ENCODE measurements around the gene RUNDC3A.

Gene RUNDC3A

GRCh38 chr17:44308320-44308818 is at the start of gene RUNDC3A:
Gene RUNDC3A, plus strand, starts transcription at chr17:44308601. Its CDS starts 232 bp downstream, at chr17:44308833.
- peak within 1 kb of the TSS; percentile 57 for H3K4me2 ChIP-seq (ENCODE audit: low read length)
- H3K9ac ChIP-seq = peak within 1 kb of the TSS; percentile 21
- no peaks in the 10 kb centered on the region for H3K27me3 ChIP-seq (ENCODE audit: control insufficient read depth, insufficient read depth, low read length)
- peaks cover 18% of the 10 kb centered on the region for H3K4me1 ChIP-seq
- no peaks in the 10 kb centered on the region for H3K36me3 ChIP-seq (ENCODE audit: control insufficient read depth, insufficient read depth, low read length)
- H3K79me2 ChIP-seq = peaks cover 12% of the 10 kb centered on the region
- H2AFZ ChIP-seq = peak within 1 kb of the TSS; percentile 74
- no peak for TF ChIP-seq CTCF (IDR thresholded peaks at IDR 0.05)
- no peaks in the 10 kb centered on the region for H3K9me3 ChIP-seq (ENCODE audit: control insufficient read depth, low read length)
- H3K4me3 ChIP-seq (ENCODE audit: low read depth, low read length) = peak within 1 kb of the TSS; percentile 40
- peak within 1 kb of the TSS; percentile 94 for H3K27ac ChIP-seq

- Histone ChIP-seq H3K27me3 (ENCODE audit: control insufficient read depth, insufficient read depth, low read length) (no peaks in the 10 kb centered on the region), H3K27ac (no peak overlapping the region), H3K4me3 (ENCODE audit: low read depth, low read length) (no peak overlapping the region), H3K79me2 (no peaks in the 10 kb centered on the region), H2AFZ (no peak overlapping the region), H3K4me2 (ENCODE audit: low read length) (no peak overlapping the region), H3K9me3 (ENCODE audit: control insufficient read depth, low read length) (no peaks in the 10 kb centered on the region), H3K4me1 (no peaks in the 10 kb centered on the region), H3K9ac (no peak overlapping the region), H3K36me3 (ENCODE audit: control insufficient read depth, insufficient read depth, low read length) (no peaks in the 10 kb centered on the region)
- TF ChIP-seq CTCF (IDR thresholded peaks at IDR 0.05) = no peak
These were observed 49.5 kb upstream of the RUNDC3A start for GRCh38 chr17:44258811-44259351.

- no peaks in the 10 kb centered on the region for H3K4me1 ChIP-seq
- H3K4me3 ChIP-seq (ENCODE audit: low read depth, low read length) = no peak overlapping the region
- TF ChIP-seq CTCF (IDR thresholded peaks at IDR 0.05) = no peak
- no peaks in the 10 kb centered on the region for H3K9me3 ChIP-seq (ENCODE audit: control insufficient read depth, low read length)
- H3K27me3 ChIP-seq (ENCODE audit: control insufficient read depth, insufficient read depth, low read length) = no peaks in the 10 kb centered on the region
- H3K9ac ChIP-seq = no peak overlapping the region
- no peaks in the 10 kb centered on the region for H3K79me2 ChIP-seq
- no peak overlapping the region for H3K4me2 ChIP-seq (ENCODE audit: low read length)
- no peaks in the 10 kb centered on the region for H3K36me3 ChIP-seq (ENCODE audit: control insufficient read depth, insufficient read depth, low read length)
- no peak overlapping the region for H2AFZ ChIP-seq
- H3K27ac ChIP-seq = no peak overlapping the region
These were observed 48.1 kb upstream of the RUNDC3A start for GRCh38 chr17:44260296-44260695.

- H3K79me2 ChIP-seq = no peaks in the 10 kb centered on the region
- H2AFZ ChIP-seq = no peak overlapping the region
- no peak overlapping the region for H3K9ac ChIP-seq
- H3K27ac ChIP-seq = no peak overlapping the region
- no peak for TF ChIP-seq CTCF (IDR thresholded peaks at IDR 0.05)
- H3K4me1 ChIP-seq = no peaks in the 10 kb centered on the region
- H3K4me2 ChIP-seq (ENCODE audit: low read length) = no peak overlapping the region
- no peak overlapping the region for H3K4me3 ChIP-seq (ENCODE audit: low read depth, low read length)
- no peaks in the 10 kb centered on the region for H3K36me3 ChIP-seq (ENCODE audit: control insufficient read depth, insufficient read depth, low read length)
- no peaks in the 10 kb centered on the region for H3K27me3 ChIP-seq (ENCODE audit: control insufficient read depth, insufficient read depth, low read length)
- H3K9me3 ChIP-seq (ENCODE audit: control insufficient read depth, low read length) = no peaks in the 10 kb centered on the region
These were observed 45.7 kb upstream of the RUNDC3A start for GRCh38 chr17:44262654-44263225.
